ENCODE measurements around the gene ARRDC4.

GRCh38 chr15:97994236-97994635 lies 33.7 kb downstream of the ARRDC4 start:
- no peak for TF ChIP-seq POLR2AphosphoS5 (IDR thresholded peaks at IDR 0.05; ENCODE audit: borderline replicate concordance, low read depth, low read length)
- no peak for TF ChIP-seq EZH2 (IDR thresholded peaks at IDR 0.05)

Data from SK-N-MC (cell line).